ENCODE data around the gene KCNG2. TPM values are rescaled to one million over a fixed set of nuclear protein-coding genes. Genes with fewer than 3 reads are reported as not detected.

KCNG2 gene
- total RNA-seq, 3 donors from 2014 or later (not counting 1 experiment from before 2014, with no cell fraction given) = not detected

- DNase-seq (peak in 1 of 2 donors; percentile 12), ATAC-seq (no peak)
- Mint-ChIP-seq H3K4me1 (no peaks in the 10 kb centered on the region), H3K27me3 (ENCODE audit: low read depth in 2 of 2) (no peaks in the 10 kb centered on the region), H3K27ac (no peak overlapping the region), H3K4me3 (no peak overlapping the region), H3K9me3 (peaks cover 14 to 19% of the 10 kb centered on the region in 2 donors), H3K36me3 (peaks cover 29% of the 10 kb centered on the region)
- Histone ChIP-seq H3K36me3 (ENCODE audit: control insufficient read depth, insufficient read depth, low read length) (no peaks in the 10 kb centered on the region), H3K27ac (ENCODE audit: low read length) (no peak overlapping the region), H3K27me3 (ENCODE audit: control insufficient read depth, insufficient read depth, low read length) (no peaks in the 10 kb centered on the region), H3K9me3 (ENCODE audit: control insufficient read depth, insufficient read depth, low read length) (peaks cover 38% of the 10 kb centered on the region), H3K4me1 (ENCODE audit: control insufficient read depth, insufficient read depth, low read length) (no peaks in the 10 kb centered on the region), H3K4me3 (ENCODE audit: low read length) (no peak overlapping the region)
- intact Hi-C loops (cut with micrococcal nuclease) = no loop called here
- 94% methylated on average over 30 of the region's 30 CpGs for WGBS (ENCODE audit: insufficient coverage)
- TF ChIP-seq CTCF (IDR thresholded peaks at IDR 0.05) = no peak
Measured at GRCh38 chr18:79887181-79888000, 89.7 kb downstream of the KCNG2 start.

- Histone ChIP-seq H3K36me3 (ENCODE audit: control insufficient read depth, insufficient read depth, low read length) (no peaks in the 10 kb centered on the region), H3K4me1 (ENCODE audit: control insufficient read depth, insufficient read depth, low read length) (no peaks in the 10 kb centered on the region), H3K27ac (ENCODE audit: low read length) (no peak overlapping the region), H3K4me3 (ENCODE audit: low read length) (no peak overlapping the region), H3K27me3 (ENCODE audit: control insufficient read depth, insufficient read depth, low read length) (no peaks in the 10 kb centered on the region), H3K9me3 (ENCODE audit: control insufficient read depth, insufficient read depth, low read length) (peaks cover 38% of the 10 kb centered on the region)
- DNase-seq (no peak), ATAC-seq (no peak)
- TF ChIP-seq CTCF (IDR thresholded peaks at IDR 0.05) = no peak
- no peaks in the 10 kb centered on the region for H3K27me3 Mint-ChIP-seq (ENCODE audit: low read depth in 2 of 2)
- no peak overlapping the region for H3K27ac Mint-ChIP-seq
- WGBS (ENCODE audit: insufficient coverage) = 96% methylated on average over 16 of the region's 16 CpGs
- H3K4me1 Mint-ChIP-seq = peaks cover 0 to 4% of the 10 kb centered on the region in 2 donors
- H3K9me3 Mint-ChIP-seq = peaks cover 19 to 25% of the 10 kb centered on the region in 2 donors
- H3K36me3 Mint-ChIP-seq = peaks cover 35% of the 10 kb centered on the region
- intact Hi-C loops (cut with micrococcal nuclease) = no loop called here
- H3K4me3 Mint-ChIP-seq = no peak overlapping the region
Measured at GRCh38 chr18:79888016-79888415, 90.3 kb downstream of the KCNG2 start.

GRCh38 chr18:79889569-79889968 lies 91.8 kb downstream of the KCNG2 start:
- Mint-ChIP-seq H3K4me1 (peaks cover 0 to 7% of the 10 kb centered on the region in 2 donors), H3K4me3 (no peak overlapping the region), H3K9me3 (peaks cover 34 to 38% of the 10 kb centered on the region in 2 donors), H3K36me3 (peaks cover 40% of the 10 kb centered on the region), H3K27ac (no peak overlapping the region), H3K27me3 (ENCODE audit: low read depth in 2 of 2) (no peaks in the 10 kb centered on the region)
- no peak overlapping the region for H3K4me3 ChIP-seq (ENCODE audit: low read length)
- H3K36me3 ChIP-seq (ENCODE audit: control insufficient read depth, insufficient read depth, low read length) = no peaks in the 10 kb centered on the region
- WGBS (ENCODE audit: insufficient coverage) = 95% methylated on average over 14 of the region's 14 CpGs
- DNase-seq (no peak), ATAC-seq (no peak)
- intact Hi-C loops (cut with micrococcal nuclease) = no loop called here
- H3K27ac ChIP-seq (ENCODE audit: low read length) = no peak overlapping the region
- H3K9me3 ChIP-seq (ENCODE audit: control insufficient read depth, insufficient read depth, low read length) = peaks cover 45% of the 10 kb centered on the region
- no peaks in the 10 kb centered on the region for H3K27me3 ChIP-seq (ENCODE audit: control insufficient read depth, insufficient read depth, low read length)
- no peak for TF ChIP-seq CTCF (IDR thresholded peaks at IDR 0.05)
- H3K4me1 ChIP-seq (ENCODE audit: control insufficient read depth, insufficient read depth, low read length) = no peaks in the 10 kb centered on the region

Measured in natural killer cell (primary cell).